A204.1 (cell line): ENCODE measurements around the gene JAKMIP2.
"Not testable (repeated sequence)": the region's sequence is repeated elsewhere in the genome, so short reads cannot be mapped to it uniquely, and the experiment has no call there.

Experiments
- FAIRE-seq: peaks from 2 replicates; lab custom pipeline; 2012; peaks lifted over from hg19 to GRCh38; lab: Jason Lieb, UNC

The JAKMIP2 gene

DNA sequence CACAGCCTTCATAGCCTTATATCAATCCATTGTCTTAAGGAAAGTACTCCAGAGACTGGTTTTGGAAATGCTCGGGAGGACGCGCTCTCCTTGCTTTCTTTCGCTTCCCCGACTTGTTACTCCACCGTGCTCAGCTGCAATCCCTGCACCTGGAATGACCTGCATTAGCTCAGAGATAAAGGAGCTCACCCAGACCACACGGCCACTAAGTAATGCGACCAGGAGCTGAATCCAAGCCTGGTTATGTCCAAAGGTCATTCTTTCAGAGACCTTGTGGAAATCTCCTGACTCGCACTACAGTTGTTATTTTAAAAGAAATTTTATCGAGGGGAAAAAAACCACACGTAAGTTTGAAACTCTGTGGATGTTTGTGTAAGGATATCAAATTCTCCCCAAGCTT lies 137.3 kb downstream of the JAKMIP2 start:
- FAIRE-seq: no peak

GRCh38 chr5:147644460-147644859 lies 138.1 kb downstream of the JAKMIP2 start:
- no peak for FAIRE-seq

- no peak for FAIRE-seq
Observed at GRCh38 chr5:147643142-147643541, 139.4 kb downstream of the JAKMIP2 start.

- FAIRE-seq: no peak
Observed at GRCh38 chr5:147642666-147643065, 139.9 kb downstream of the JAKMIP2 start.

- FAIRE-seq: no peak
Observed at GRCh38 chr5:147639321-147639720, 143.2 kb downstream of the JAKMIP2 start.

DNA sequence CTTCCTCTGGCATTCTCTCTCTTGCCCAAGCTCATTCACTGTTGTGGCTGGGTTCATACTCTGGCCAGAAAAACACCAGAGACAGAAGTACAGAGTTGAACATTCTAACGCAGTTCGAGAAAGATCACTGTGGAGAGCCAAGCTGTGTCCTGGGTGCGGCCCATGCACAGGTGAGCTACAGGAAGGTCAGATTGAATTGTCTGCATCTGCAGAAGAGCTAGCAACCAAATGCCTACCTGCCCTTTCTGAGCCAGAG lies 145.9 kb downstream of the JAKMIP2 start:
- no peak for FAIRE-seq

- no peak for FAIRE-seq
Observed at GRCh38 chr5:147635882-147636728, 146.4 kb downstream of the JAKMIP2 start.

DNA sequence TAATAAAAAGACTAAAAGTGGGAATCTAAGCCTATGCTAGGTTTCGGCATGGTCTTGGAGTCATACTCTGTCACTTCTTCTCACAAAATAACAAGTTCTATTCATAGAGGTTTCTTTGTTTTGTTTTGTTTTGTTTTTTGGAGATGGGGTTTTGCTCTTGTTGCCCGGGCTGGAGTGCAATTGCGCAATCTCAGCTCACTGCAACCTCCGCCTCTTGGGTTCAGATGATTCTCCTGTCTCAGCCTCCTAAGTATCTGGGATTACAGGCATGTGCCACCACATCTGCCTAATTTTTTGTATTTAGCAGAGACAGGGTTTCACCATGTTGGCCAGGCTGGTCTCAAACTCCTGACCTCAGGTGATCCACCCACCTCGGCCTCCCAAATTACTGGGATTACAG lies 147.1 kb downstream of the JAKMIP2 start:
- not testable (repeated sequence) for FAIRE-seq

GRCh38 chr5:147633173-147633572 lies 149.4 kb downstream of the JAKMIP2 start:
- FAIRE-seq: no peak

GRCh38 chr5:147631428-147632003 lies 151.0 kb downstream of the JAKMIP2 start:
- no peak for FAIRE-seq

- FAIRE-seq: no peak
Observed at GRCh38 chr5:147629196-147629595, 153.3 kb downstream of the JAKMIP2 start.

DNA sequence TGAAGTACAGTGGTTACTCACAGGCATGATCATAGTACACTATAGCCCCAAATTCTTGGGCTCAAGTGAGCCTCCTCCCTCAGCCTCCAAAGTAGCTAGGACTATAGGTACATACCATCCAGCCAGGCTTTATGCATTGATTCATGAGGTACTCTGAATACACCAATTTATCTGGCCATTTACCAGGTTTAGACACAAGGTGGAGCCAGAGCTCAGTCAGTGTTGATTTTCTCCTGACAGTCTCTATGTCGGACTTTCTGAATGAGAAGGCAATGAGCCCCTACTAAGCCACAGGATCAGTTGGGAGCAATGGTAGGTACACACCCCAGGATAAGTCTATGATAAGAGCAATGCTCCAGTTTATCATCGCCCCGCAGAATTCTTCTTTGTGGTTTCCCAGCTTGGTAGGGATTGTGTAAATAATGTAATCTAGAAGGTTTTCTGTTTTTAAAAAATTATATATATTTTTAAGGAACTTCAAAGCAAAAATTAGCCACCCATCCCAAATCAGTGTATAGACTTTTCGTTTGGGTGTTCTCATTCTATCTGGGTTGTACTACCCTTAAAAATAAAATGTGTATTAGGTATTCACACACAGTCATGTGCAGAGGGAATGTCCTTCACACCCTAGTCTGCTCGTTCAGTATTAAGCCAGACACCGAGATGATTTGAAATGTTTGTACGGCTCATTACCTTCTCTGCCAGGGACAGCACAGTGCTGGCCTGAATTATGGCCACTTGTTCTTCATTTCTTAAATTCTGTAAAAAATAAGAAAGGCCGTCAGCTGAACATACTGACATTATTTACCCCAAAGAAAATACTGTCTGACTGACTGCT lies 154.3 kb downstream of the JAKMIP2 start:
- FAIRE-seq: peak; percentile 40

- no peak for FAIRE-seq
Observed at GRCh38 chr5:147626464-147626863, 156.1 kb downstream of the JAKMIP2 start.

GRCh38 chr5:147621016-147621415 lies 161.5 kb downstream of the JAKMIP2 start:
- no peak for FAIRE-seq

GRCh38 chr5:147619281-147619878 lies 163.1 kb downstream of the JAKMIP2 start:
- no peak for FAIRE-seq

GRCh38 chr5:147617711-147618350 lies 164.7 kb downstream of the JAKMIP2 start:
- FAIRE-seq: no peak

DNA sequence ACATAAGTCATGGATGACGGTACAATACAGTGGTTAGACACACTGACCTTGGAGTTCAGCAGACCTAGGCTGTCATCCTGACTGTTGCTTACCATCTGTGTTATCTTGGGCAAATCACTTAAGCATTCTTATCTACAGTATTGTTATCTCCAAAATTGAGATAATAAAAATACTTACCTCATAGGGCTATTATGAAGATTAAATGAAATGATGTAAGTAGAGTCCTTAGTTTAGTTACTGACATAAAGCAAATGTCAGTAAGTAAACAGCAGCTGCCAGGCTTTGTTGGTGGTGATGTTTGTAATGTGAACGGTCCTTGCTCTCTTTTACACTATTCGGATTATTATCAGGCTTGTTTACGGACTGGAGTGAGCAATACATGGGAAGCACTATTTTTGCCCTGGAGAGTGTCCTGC lies 165.3 kb downstream of the JAKMIP2 start:
- no peak for FAIRE-seq

DNA sequence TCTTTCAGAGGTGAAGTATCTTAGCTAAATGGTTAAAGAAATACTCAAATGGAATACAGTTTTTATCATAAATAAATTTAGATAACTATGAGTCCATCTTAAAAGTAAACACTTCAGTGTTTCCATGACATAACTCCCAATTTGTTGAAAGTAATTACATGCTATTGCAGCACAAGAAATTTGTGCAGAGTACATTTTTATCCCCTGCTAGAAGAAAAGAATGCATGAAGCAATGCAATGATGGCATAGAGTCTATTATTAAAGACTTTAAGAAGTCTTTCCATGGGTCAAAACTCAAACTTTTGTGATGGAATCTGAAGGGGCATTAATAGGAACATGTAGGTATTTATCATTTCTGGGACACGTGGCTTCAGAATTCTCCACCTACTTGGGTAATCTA lies 166.1 kb downstream of the JAKMIP2 start:
- FAIRE-seq: no peak

DNA sequence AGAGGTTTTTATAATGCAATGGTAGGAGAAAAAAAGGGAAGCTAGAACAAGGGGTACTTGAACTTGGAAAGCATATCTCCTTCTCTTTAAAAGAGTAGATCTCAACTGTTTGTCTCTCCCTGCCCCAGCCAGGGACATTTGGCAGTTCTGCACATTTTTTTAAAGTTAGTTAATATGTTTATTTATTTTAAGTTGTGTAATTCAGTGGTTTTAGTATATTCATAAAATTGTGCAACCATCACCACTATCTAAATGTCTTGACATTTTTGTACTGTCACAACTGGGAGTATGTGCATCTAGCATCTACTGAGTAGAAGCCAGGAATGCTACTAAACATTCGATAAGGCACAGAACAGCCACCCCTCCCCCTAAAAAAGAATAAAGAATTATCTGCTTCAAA lies 169.2 kb downstream of the JAKMIP2 start:
- no peak for FAIRE-seq

DNA sequence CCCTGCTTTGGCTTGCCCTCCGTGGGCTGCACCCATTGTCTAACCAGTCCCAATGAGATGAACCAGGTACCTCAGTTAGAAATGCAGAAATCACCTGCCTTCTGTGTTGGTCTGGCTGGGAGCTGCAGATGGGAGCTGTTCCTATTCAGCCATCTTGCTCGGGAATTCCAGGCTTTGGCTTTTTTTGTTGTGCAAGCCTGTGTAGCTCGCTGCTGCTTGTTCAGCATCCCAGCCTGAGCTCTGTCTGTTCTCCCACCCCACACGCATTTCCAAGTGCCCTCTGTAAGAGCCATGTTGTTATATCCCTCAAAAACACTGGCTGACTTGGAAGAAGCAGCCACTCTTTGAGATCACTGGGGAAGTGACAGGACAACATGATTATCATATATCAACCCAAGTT lies 171.0 kb downstream of the JAKMIP2 start:
- no peak for FAIRE-seq

GRCh38 chr5:147610798-147611197 lies 171.7 kb downstream of the JAKMIP2 start:
- no peak for FAIRE-seq

DNA sequence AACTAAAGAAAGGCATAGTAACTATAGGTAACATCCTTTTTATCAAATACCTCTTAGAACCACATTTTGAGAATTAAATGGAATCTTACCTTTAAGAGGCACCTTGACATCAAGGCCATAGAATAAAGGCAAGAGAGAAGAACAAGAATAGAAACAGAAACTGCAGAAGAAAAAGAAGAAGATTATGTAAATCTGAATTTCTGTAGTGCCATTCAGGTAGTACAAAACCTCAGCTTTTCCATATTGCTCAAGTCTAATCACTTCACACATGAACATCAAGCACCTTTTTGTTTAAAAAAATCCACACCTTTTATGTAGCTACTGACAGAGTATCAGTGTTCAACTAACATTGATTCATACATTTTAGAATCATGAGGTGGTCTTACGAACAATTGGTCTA lies 180.9 kb downstream of the JAKMIP2 start:
- no peak for FAIRE-seq
